Naive thymus-derived CD4-positive, alpha-beta T cell (primary cell): ENCODE results near the gene GNAL. TPM values are rescaled to one million over a fixed set of nuclear protein-coding genes. Genes with fewer than 3 reads are reported as not detected.

Experiments
- ATAC-seq: fragments of 150-1000 bp; cut with Tn5 transposase; 2 replicates; pipeline ENCODE4 v1.10.0; 2021; ENCODE audit warnings: mild to moderate bottlenecking, moderate library complexity
- CTCF ChIA-PET: fragments of 350-600 bp; sonication (Branson Sonifier 250); formaldehyde crosslinking; loops from one replicate; lab custom pipeline; 2021; ENCODE audit warnings: antibody characterized with exemption; lab: Charles Lee
- POLR2A ChIA-PET: fragments of 350-600 bp; sonication (Branson Sonifier 250); formaldehyde crosslinking; loops from one replicate; lab custom pipeline; 2021; ENCODE audit warnings: antibody characterized with exemption, inconsistent platforms; lab: Charles Lee
- DNase-seq, 9 donors: peaks; one replicate each; pipeline versions ENCODE4 v3.0.0 to v3.0.0-alpha.2; 2020 to 2022; ENCODE audit warnings: mixed read lengths in 1 of 9
- H3K27ac ChIP-seq: one replicate; pipeline ENCODE4 v1.7.0; 2013; ENCODE audit warnings: mild to moderate bottlenecking, low read depth, low read length, moderate library complexity
- H3K27me3 ChIP-seq, 2 donors: one replicate each; pipeline ENCODE4 v1.7.0; 2013; ENCODE audit warnings: low read length in 2 of 2, mild to moderate bottlenecking in 2 of 2, moderate library complexity in 2 of 2; ENCODE audit not compliant: control insufficient read depth in 2 of 2, insufficient read depth in 2 of 2
- H3K36me3 ChIP-seq, 3 experiments: 1 replicate in 2 of 3; 2 replicates in 1 of 3; pipeline ENCODE4 v1.7.0; 2013; ENCODE audit warnings: low read length in 3 of 3, mild to moderate bottlenecking in 3 of 3, moderate library complexity in 1 of 3; ENCODE audit not compliant: insufficient read depth in 3 of 3, control insufficient read depth in 2 of 3
- H3K4me1 ChIP-seq, 2 donors: one replicate each; pipeline ENCODE4 v1.7.0; 2013; ENCODE audit warnings: low read length in 2 of 2, mild to moderate bottlenecking in 2 of 2, moderate library complexity in 1 of 2; ENCODE audit not compliant: control insufficient read depth in 2 of 2, insufficient read depth in 2 of 2
- H3K4me3 ChIP-seq: 2 replicates; pipeline ENCODE4 v1.7.0; 2013; ENCODE audit warnings: mild to moderate bottlenecking, low read length
- H3K9me3 ChIP-seq, 3 experiments: 1 replicate in 2 of 3; 2 replicates in 1 of 3; pipeline ENCODE4 v1.7.0; 2013; ENCODE audit warnings: low read length in 3 of 3; ENCODE audit not compliant: control insufficient read depth in 2 of 3
- H3K27ac Mint-ChIP-seq, 9 donors: one replicate each; pipeline ENCODE4 v1.8.0; 2020 to 2022; ENCODE audit warnings: mixed read lengths in 9 of 9, mild to moderate bottlenecking in 8 of 9, moderate library complexity in 5 of 9, inconsistent platforms in 2 of 9
- H3K27me3 Mint-ChIP-seq, 5 donors: one replicate each; pipeline ENCODE4 v1.8.0; 2021 to 2022; ENCODE audit warnings: mixed read lengths in 5 of 5, mild to moderate bottlenecking in 1 of 5
- H3K36me3 Mint-ChIP-seq, 5 donors: one replicate each; pipeline ENCODE4 v1.8.0; 2020 to 2022; ENCODE audit warnings: mixed read lengths in 5 of 5, mild to moderate bottlenecking in 3 of 5, inconsistent platforms in 1 of 5
- H3K4me1 Mint-ChIP-seq, 7 donors: one replicate each; pipeline ENCODE4 v1.8.0; 2020 to 2022; ENCODE audit warnings: mixed read lengths in 7 of 7, mild to moderate bottlenecking in 3 of 7, inconsistent platforms in 1 of 7
- H3K4me3 Mint-ChIP-seq, 10 donors: one replicate each; pipeline ENCODE4 v1.8.0; 2020 to 2022; ENCODE audit warnings: mild to moderate bottlenecking in 10 of 10, mixed read lengths in 10 of 10, moderate library complexity in 6 of 10, inconsistent platforms in 2 of 10
- H3K9me3 Mint-ChIP-seq, 11 donors: one replicate each; pipeline ENCODE4 v1.8.0; 2020 to 2022; ENCODE audit warnings: mixed read lengths in 11 of 11, mild to moderate bottlenecking in 4 of 11, inconsistent platforms in 1 of 11, moderate library complexity in 1 of 11
- intact Hi-C, 2 donors: fragments of 100-400 bp; cut with micrococcal nuclease; formaldehyde crosslinking; loops; one replicate each; pipeline ENCODE4 v1.15.1; 2023
- polyA plus RNA-seq, 2 donors: library from polyadenylated mRNA; unstranded; fragments of 300-500 nt; fragmentation: Illumina TruSeq; gene quantifications; one replicate each; pipeline ENCODE4 v1.2.3, GENCODE V29; 2021
- total RNA-seq, 6 experiments: library from RNA in 5 of 6; stranded (reverse) in 5 of 6; gene quantifications; 1 replicate in 5 of 6; 2 replicates in 1 of 6; pipeline ENCODE4 v1.2.3 and lab custom pipeline; 2021 to 2026

The GNAL gene
- total and polyA plus RNA-seq, 7 experiments from 2014 or later = 0.09 to 1.4 (median 0.67) TPM

DNA sequence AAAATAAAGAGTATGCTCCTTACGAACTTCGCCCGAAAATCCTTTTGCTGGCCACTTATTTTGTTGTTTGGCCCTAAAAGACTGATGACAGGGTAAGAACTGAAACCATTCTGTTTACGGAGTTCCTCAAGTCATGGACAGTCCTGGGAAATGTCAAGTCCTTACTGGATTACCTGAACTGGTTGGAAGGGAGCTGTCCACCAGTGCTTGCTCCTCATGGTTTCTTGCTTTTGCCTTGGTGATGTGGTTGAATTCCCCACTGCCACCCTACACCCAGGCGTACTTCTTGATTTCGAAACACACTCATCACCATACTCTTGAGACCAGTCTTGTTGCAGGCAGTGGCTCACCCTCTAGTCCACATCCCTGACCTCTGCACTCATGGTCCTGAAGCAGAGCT, 113.1 kb downstream of the GNAL start:
- no peak overlapping the region for H3K4me3 Mint-ChIP-seq
- Histone ChIP-seq H3K27me3 (no peaks in the 10 kb centered on the region), H3K4me3 (no peak overlapping the region), H3K4me1 (no peaks in the 10 kb centered on the region), H3K36me3 (no peaks in the 10 kb centered on the region), H3K27ac (no peak overlapping the region), H3K9me3 (no peaks in the 10 kb centered on the region)
- ChIA-PET CTCF (no interaction called here), POLR2A (no interaction called here)
- peaks cover 0 to 16% (median 12%) of the 10 kb centered on the region in 5 donors for H3K27me3 Mint-ChIP-seq
- no peaks in the 10 kb centered on the region for H3K4me1 Mint-ChIP-seq
- no peak for DNase-seq
- no peak for ATAC-seq
- H3K27ac Mint-ChIP-seq = no peak overlapping the region
- intact Hi-C loops = no loop called here
- H3K36me3 Mint-ChIP-seq = no peaks in the 10 kb centered on the region
- no peaks in the 10 kb centered on the region for H3K9me3 Mint-ChIP-seq

DNA sequence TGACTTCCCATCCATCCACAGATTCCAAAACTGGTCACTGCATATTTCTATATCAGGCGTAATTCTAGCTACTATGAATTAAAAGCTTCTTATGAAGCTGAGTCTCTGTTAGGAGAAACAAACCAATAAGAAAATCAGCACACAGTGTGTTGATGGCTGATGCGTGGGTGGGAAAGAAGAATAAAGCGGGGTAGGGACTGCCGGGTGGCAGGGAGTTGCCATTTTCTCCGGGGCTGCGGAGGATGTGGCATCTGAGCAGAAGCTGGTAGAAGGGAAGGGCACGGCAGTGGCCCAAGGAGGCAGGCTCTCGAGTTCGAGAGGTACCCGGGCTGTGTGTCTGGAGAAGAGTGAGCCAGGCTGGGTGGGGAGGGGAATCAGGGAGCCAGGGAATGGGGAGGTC, 113.5 kb downstream of the GNAL start:
- Histone ChIP-seq H3K27me3 (no peaks in the 10 kb centered on the region), H3K4me3 (no peak overlapping the region), H3K9me3 (no peaks in the 10 kb centered on the region), H3K27ac (no peak overlapping the region), H3K4me1 (no peaks in the 10 kb centered on the region), H3K36me3 (no peaks in the 10 kb centered on the region)
- Mint-ChIP-seq H3K27ac (no peak overlapping the region), H3K4me1 (no peaks in the 10 kb centered on the region), H3K36me3 (no peaks in the 10 kb centered on the region), H3K9me3 (no peaks in the 10 kb centered on the region), H3K27me3 (peaks cover 0 to 21% (median 12%) of the 10 kb centered on the region in 5 donors), H3K4me3 (no peak overlapping the region)
- no peak for ATAC-seq
- ChIA-PET CTCF (no interaction called here), POLR2A (no interaction called here)
- intact Hi-C loops = no loop called here
- no peak for DNase-seq

DNA sequence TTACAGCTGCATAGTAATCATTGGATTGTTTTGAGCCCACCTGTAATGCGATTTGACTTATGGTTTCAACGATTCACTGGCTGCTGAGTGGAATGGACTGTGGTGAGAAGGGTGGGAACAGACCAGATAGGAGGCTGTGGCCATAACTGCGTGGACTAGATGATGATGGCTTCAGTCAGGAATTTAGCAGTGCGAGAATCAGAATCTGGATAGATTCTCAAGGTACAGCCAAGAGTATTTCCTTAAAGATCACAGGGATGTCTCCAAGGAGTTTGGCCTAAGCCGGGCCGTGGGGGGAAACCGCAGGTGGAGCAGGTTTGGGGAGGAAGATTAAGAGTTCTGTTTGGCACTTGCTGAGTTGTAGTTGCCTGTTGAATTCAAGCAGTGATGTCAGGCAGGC, 118.2 kb downstream of the GNAL start:
- ATAC-seq (no peak), DNase-seq (no peak)
- no peaks in the 10 kb centered on the region for H3K36me3 ChIP-seq
- no peak overlapping the region for H3K4me3 Mint-ChIP-seq
- no peaks in the 10 kb centered on the region for H3K4me1 ChIP-seq
- no peaks in the 10 kb centered on the region for H3K9me3 ChIP-seq
- no peak overlapping the region for H3K4me3 ChIP-seq
- no peak overlapping the region for H3K27ac ChIP-seq
- POLR2A ChIA-PET = no interaction called here
- no peaks in the 10 kb centered on the region for H3K36me3 Mint-ChIP-seq
- H3K9me3 Mint-ChIP-seq = no peaks in the 10 kb centered on the region
- H3K27me3 ChIP-seq = no peaks in the 10 kb centered on the region
- peaks cover 0 to 25% (median 6%) of the 10 kb centered on the region in 5 donors for H3K27me3 Mint-ChIP-seq
- no peak overlapping the region for H3K27ac Mint-ChIP-seq
- intact Hi-C loops = no loop called here
- H3K4me1 Mint-ChIP-seq = peaks cover 0 to 3% (median 0%) of the 10 kb centered on the region in 7 donors
- CTCF ChIA-PET = no interaction called here

DNA sequence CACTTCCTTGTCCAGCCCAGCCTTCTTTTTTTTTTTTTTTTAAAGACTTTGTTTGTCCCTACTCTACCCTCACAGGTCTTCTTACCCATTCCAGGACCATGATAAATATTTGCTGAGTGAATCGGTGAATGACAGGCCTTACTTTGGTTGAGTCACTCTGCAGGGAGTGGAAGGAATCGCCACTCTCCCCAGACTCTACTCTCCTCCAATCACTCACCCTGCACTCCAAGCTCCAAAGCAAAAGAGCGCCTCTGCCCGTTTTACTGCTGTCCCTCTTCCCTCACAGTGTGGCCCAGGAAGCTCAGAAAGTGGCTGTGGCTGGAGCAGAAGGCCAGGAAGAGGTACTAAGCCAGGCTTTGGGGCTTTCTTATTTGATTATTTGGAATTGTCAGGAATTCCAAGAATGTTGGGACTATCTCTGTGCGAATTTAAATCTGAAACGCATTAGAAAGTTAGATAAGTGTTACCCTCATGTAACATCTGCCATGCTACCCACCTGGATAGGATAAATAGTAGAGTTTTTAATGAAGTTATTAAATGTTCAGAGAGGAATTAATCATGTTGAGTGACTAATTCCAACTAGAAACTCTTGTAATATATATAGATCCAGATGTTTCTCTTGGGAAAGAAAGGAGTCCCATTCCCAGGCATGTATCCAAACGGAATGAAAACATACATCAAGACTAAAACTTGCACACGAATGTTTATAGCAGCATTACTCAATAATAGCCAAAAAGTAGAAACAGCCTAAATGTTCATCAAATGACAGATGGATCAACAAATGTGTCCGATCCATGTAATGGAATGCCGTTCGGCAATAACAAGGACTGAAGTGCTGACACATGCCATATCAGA, 119.2 kb downstream of the GNAL start:
- Histone ChIP-seq H3K27me3 (no peaks in the 10 kb centered on the region), H3K4me1 (no peaks in the 10 kb centered on the region), H3K4me3 (no peak overlapping the region), H3K27ac (no peak overlapping the region), H3K9me3 (no peaks in the 10 kb centered on the region), H3K36me3 (no peaks in the 10 kb centered on the region)
- H3K4me1 Mint-ChIP-seq = peaks cover 0 to 3% (median 0%) of the 10 kb centered on the region in 7 donors
- H3K27ac Mint-ChIP-seq = no peak overlapping the region
- no peaks in the 10 kb centered on the region for H3K36me3 Mint-ChIP-seq
- DNase-seq (no peak), ATAC-seq (no peak)
- no peak overlapping the region for H3K4me3 Mint-ChIP-seq
- intact Hi-C loops = no loop called here
- ChIA-PET CTCF (no interaction called here), POLR2A (no interaction called here)
- H3K9me3 Mint-ChIP-seq = no peaks in the 10 kb centered on the region
- peaks cover 0 to 21% (median 6%) of the 10 kb centered on the region in 5 donors for H3K27me3 Mint-ChIP-seq

DNA sequence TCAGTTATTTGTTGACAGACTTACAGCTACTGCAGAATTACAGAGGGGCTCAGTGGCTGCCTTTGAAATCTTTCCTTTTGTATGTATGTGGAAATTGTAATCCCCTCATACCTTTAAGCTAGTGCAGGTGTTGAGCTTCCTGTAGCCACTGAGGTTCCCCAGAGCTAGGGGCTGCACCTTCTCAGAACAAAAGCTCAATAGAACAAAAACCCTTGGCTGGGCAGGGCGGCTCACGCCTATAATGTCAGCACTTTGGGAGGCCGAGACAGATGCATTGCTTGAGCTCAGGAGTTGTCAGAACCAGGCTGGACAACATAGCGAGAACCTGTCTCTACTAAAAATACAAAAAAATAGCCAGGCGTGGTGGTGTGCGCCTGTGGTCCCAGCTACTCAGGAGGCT, 120.8 kb downstream of the GNAL start:
- Histone ChIP-seq H3K4me1 (no peaks in the 10 kb centered on the region), H3K27me3 (no peaks in the 10 kb centered on the region), H3K9me3 (no peaks in the 10 kb centered on the region), H3K4me3 (no peak overlapping the region), H3K36me3 (no peaks in the 10 kb centered on the region), H3K27ac (no peak overlapping the region)
- H3K4me3 Mint-ChIP-seq = no peak overlapping the region
- no peaks in the 10 kb centered on the region for H3K9me3 Mint-ChIP-seq
- peaks cover 0 to 20% (median 6%) of the 10 kb centered on the region in 5 donors for H3K27me3 Mint-ChIP-seq
- H3K36me3 Mint-ChIP-seq = no peaks in the 10 kb centered on the region
- H3K4me1 Mint-ChIP-seq = peaks cover 0 to 3% (median 0%) of the 10 kb centered on the region in 7 donors
- ATAC-seq = no peak
- intact Hi-C loops = no loop called here
- H3K27ac Mint-ChIP-seq = no peak overlapping the region
- CTCF ChIA-PET = no interaction called here
- no peak for DNase-seq
- POLR2A ChIA-PET = no interaction called here

DNA sequence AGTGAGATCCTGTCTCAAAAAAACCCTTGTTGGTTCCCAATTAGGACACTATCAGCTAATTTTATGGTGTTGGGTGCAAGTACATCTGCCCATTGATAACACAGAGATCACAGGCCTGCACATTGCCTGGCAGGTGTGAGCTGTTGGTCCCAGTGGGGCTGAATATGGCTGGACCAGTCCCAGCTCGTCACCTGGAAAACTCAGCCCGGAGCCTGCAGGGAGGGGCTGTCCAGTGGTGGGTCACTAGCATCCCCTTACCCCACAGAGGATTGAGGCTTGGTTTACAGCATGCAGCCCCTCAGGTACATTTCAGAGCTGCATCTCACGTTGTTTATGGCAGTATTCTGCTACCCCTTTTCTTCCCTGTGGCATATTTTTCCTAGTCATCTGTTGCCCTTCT, 121.3 kb downstream of the GNAL start:
- H3K27me3 ChIP-seq = no peaks in the 10 kb centered on the region
- no peak for ATAC-seq
- Mint-ChIP-seq H3K9me3 (no peaks in the 10 kb centered on the region), H3K4me1 (peaks cover 0 to 3% (median 0%) of the 10 kb centered on the region in 7 donors), H3K36me3 (no peaks in the 10 kb centered on the region), H3K4me3 (no peak overlapping the region), H3K27ac (no peak overlapping the region), H3K27me3 (peaks cover 0 to 16% (median 6%) of the 10 kb centered on the region in 5 donors)
- no peaks in the 10 kb centered on the region for H3K9me3 ChIP-seq
- CTCF ChIA-PET = no interaction called here
- H3K36me3 ChIP-seq = no peaks in the 10 kb centered on the region
- POLR2A ChIA-PET = no interaction called here
- H3K27ac ChIP-seq = no peak overlapping the region
- no peak overlapping the region for H3K4me3 ChIP-seq
- H3K4me1 ChIP-seq = no peaks in the 10 kb centered on the region
- DNase-seq = no peak
- intact Hi-C loops = no loop called here

DNA sequence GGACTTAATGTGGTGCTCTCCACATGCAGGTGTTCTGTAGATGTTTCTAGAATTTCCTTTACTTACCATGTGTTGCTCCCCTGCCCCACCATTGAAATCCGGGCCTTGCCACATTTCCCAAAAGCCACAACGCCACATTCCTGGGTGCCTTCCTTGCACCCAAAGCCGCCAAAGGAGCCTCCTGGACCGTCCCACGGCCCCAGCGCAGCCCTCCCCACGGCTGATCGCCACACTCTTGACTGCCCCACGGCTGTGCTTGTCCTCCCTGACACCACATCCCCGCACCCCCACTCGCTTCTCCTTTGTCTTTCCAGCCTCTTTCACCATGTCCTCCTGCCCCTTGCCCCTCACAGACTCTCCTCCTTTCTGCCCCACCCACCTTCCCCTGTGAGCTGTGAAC, 121.9 kb downstream of the GNAL start:
- Histone ChIP-seq H3K4me1 (no peaks in the 10 kb centered on the region), H3K27ac (no peak overlapping the region), H3K4me3 (no peak overlapping the region), H3K9me3 (no peaks in the 10 kb centered on the region), H3K36me3 (no peaks in the 10 kb centered on the region), H3K27me3 (no peaks in the 10 kb centered on the region)
- ChIA-PET CTCF (no interaction called here), POLR2A (no interaction called here)
- Mint-ChIP-seq H3K4me1 (peaks cover 0 to 3% (median 0%) of the 10 kb centered on the region in 7 donors), H3K27ac (no peak overlapping the region), H3K27me3 (peaks cover 0 to 11% (median 3%) of the 10 kb centered on the region in 5 donors), H3K36me3 (no peaks in the 10 kb centered on the region), H3K9me3 (no peaks in the 10 kb centered on the region), H3K4me3 (no peak overlapping the region)
- no peak for ATAC-seq
- intact Hi-C loops = no loop called here
- no peak for DNase-seq
